Cerebellar nuclear complex (tissue), 1 donor: ENCODE data around the gene MBLAC1.

Source experiments
- DNase-seq, 2 experiments: peaks; one replicate each; lab custom pipeline; 2025; lab: John Stamatoyannopoulos, UW

MBLAC1 gene

DNA sequence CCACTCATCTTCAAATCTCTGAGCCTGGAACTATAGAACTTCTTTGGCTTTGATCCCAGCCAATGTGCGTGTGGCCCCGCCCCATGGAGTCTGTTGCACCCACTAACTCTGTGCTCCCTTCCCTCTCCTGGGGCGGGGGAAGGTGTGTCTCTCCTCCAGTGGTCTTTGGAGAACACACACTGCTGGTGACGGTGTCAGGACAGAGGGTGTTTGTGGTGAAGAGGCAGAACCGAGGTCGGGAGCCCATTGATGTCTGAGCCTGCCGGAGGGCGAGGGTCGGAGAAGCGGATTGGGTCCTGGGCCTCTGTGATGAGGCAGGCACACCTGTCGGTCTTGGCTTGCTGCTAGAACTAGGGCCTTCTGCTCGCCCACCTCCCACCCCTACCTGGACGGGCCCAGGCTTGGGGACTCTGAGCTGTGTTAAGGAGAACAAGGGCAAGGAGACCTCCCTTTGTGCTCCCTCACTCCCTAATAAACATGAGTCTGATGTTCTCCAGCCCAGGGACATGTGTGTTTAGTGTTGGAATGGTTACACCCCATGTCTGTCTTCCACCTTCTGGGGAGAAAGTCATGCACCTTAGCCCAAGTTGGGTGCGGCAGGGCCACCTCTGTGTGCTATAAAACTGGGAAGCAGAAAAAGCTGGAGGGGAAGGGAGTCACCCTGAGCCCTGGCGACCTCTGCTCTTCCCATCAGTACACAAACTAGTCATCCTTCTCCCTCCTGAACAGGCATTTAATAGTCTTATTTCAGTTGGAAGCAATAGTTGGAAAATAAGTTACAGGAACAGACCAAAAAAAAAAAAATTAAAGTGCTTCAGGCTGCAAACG is 27.2 kb downstream of the MBLAC1 start:
- DNase-seq, result no peak

DNA sequence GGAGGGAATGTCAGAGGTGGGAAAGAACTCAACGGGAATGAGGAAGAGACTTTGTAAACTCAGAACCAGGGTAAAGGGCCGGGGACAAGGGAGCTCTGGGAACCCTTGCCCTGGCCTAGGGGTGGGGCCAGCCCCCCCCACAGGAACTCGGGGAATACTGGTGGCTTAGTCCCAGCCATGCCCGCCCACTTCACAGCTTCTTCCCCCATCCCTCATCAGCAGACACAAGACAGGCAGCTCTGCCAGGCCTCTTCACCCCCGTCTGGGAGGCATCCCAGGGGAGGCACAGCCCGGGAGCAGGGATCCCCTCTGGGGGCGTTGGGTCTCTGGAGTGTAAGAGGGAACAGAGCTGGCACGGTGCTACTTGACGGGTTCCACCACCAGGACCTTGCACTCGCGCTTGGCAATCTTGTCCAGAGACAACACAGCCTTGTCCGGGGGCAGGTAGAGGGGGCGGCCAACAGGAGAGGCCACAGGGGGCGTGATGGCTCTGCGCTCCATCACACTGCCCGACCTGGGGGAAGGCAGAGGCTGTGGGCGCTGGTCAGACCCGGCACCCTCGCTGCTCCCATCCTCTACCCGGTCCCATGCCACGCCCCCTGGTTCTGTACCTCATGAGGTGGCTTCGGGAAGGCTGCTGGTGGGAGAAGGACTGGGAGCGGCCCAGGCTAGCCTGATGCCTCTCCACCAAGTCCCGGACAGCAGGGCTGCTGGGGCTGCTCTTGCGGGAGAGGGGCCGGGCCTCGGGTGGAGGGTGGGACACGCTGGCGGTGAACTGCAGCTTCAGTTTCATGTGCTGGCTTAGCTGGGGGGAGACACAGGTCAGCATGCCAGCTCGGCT is 28.1 kb downstream of the MBLAC1 start:
- DNase-seq, result no peak

DNA sequence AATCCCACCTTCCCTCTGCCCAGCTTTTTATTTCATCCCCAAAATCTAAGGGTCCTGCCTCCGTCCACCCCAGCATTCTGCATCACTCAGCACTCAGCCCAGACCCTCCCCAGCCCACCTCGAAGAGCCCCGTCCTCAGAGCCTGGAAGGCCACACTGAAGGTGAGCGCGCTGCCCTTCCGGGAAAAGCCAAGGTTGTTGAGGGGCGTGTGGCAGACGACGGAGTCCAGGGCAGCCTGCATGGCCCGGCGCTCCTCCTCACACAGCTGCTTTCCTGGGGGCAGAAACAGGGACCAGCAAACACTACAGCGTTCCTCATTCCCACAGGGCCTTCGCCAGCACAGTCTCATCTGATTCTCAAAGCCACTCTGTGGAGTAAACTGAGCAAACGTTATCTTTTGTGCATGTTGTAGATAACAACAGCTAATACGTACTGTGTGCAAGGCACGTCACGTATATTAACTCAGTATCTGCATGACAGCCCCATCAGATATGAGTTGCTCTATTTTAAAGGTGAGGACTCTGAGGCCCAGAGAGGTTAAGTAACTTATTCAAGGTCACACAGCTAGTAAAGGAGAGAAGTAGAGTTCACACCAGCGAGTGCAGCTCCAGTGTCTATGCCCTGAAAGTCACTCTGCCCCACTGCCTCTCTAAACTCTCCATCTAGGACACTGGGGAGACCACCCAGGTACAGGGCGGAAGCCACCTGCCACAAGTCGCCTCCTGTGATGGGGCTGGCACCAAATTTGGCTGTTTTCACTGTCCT is 29.0 kb downstream of the MBLAC1 start:
- no peak for DNase-seq

DNA sequence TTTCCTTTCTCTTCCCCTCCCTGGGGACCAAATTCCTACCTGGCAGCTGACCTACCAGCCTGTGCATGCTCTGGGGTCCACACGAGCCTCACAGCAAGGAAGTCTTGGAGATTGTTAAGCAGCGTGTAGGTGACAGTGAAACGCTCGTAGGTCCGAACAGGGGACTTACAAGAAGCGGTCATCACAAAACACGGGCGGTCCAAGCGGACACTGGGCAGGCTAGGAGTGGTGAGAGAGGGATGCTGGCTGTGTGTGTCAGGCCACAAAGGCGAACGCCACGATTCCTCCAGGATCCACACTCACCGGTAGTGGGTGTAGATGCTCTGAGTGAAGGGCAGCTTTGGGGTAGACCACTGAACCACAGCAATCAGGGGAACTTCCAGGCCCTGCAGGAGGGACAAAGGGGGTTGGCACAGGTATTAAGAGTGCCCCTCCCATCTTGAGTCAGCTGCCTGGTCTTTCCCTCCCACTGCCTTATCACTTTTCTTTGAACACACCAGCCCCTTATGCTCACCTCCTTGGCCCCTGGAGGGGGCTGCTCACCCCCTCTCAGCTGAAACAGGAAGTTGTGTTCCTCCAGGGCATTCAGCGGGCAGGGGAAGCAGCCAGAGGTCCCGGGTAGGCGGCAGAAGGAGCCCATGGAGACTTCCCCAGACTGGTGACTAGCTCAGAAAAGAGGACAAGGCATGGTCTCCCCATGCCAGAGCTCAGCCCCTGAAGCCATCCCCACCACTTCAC is 29.7 kb downstream of the MBLAC1 start:
- DNase-seq, result no peak

DNA sequence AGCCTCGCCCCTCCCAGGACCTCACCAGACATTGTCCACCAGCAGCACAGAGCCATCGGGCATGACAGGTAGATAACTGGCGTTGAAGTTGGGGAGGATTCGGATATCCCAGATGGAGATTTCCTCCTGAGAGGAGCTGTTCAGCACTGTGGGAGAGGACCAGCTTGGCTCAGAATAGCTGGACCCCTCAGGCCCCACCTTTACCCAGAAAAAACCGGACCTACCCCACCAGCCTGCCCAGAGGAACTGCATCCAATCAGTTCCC is 30.2 kb downstream of the MBLAC1 start:
- DNase-seq, result no peak

DNA sequence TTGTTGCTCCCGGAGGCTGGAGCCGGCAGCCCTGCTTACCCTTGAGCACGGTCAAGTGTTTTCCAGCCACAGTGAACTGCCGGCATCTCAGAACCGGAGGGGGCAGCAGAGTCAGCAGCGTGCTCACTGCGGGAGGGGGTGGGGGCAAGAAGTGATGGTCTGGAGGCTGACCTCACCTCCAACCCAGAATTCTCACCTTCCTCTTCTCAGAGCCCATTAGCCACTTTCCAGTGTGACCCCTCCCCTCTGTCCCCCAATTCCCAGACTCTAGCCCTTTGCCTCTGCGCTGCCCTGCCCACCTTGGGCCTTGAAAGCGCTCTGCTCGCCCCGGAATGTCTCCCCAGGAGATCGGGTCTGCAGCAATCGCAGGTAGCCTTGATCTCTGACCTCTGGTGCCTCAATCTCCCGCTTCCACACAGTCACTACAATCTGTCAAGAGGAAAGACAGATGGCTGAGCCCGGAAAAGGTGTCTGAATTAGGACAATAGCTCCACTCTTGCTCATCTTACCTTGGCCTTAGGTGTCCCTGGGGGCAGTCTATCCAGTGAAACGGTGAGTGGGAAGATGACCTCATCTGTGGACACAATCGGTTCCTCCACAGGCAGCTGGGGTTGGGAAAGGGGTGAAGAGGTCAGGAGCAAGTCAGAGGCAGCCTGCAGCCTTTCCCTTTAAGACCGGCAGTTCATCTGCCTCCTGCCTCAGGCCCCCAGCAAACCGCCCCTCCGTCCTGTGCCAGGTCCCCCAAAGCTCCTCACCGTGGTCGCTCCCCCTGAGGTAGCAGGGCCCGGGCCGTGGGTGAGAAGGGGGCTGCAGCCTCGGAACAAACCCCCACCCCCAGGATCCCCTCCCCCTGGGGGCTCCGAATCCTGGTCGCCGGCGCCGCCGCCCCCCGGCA is 30.8 kb downstream of the MBLAC1 start:
- DNase-seq, result no peak

DNA sequence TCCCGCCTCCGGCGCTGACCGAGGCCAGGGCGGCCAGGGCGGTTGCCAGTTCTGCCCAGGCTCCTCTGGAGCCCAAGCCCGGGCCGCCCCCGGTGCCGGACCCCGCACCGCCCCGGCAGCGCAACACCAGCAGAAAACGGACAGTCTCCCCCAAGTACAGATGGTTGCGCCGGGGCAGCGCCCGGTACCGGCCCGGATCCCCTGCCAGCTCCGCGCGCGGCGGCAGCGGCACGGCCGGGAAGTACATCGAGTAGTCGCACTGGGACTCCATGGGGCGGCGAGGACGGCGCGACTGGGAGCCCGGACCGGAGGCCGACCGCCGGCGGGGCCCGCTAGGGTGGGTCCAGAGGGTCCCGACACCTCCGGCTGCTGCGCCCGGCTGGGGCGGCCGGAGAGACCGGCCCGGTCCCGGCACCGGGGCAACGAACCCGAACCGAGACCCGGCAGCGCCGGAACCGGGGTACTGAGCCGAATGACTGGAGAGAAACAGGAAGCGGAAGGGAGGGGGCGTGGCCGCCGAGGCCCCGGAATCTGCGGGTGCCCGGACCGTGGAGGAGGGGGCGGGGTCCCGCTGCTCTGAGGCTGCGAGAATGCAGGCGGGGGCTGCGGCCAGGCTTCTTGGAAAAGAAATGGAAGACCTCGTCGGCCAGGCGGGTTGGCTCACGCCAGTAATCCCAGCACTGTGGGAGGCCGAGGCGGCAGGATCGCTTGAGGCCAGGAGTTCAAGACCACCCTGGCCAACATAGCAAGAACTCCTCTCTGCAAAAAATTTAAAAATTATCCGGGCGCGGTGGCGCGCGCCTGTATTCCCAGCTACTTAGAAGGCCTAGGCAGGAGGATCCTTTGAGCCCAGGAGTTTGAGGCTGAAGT is 31.7 kb downstream of the MBLAC1 start, which contains the start of gene TRAPPC14:
TRAPPC14 (minus strand) TSS at position 495 of the 870 bp plus-strand sequence; CDS start at position 271, 224 bp downstream.
- DNase-seq, result peak in 1 of 2 experiments; percentile 63

DNA sequence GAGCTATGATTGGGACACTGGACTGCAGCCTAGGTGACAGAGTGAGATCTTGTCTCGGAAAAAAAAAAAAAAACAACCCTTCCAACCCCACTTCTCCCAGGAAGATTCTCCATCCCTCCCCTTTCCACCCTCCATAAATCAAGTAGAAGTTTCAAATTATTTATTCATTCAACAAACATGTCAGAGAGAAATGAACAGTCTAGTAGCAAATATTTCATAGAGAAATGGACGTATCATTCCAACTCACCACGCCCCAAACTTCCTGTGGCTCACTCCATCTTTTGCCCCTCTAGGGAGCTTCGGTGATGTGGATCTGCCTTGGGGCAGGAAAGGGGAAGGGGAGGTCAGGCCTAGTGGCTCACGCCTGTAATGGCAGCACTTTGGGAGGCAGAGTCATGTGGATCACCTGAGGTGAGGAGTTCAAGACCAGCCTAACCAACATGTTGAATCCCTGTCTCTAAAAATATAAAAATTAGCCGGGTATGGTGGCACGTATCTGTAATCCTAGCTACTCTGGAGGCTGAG is 32.4 kb downstream of the MBLAC1 start:
- DNase-seq, result no peak

DNA sequence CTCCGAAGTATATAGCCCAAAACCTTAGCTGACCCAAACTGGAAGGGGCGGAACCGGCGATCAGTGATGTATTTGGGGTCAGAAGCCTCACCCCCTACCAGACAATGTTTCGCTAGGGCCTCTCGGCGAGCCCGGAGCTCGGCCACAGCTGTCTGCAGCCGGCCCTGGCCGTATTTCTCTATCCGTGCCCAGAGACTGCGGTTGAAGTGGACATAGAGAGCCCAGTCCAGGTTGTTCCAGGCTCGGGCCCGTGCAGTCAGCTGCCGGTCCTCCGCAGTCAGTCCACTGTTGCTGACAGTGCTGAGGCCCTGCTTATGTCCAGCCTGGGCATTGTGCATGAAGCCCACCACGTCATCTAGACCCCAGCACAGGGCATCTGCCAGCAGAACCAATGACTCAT is 33.3 kb downstream of the MBLAC1 start:
- DNase-seq, result no peak

DNA sequence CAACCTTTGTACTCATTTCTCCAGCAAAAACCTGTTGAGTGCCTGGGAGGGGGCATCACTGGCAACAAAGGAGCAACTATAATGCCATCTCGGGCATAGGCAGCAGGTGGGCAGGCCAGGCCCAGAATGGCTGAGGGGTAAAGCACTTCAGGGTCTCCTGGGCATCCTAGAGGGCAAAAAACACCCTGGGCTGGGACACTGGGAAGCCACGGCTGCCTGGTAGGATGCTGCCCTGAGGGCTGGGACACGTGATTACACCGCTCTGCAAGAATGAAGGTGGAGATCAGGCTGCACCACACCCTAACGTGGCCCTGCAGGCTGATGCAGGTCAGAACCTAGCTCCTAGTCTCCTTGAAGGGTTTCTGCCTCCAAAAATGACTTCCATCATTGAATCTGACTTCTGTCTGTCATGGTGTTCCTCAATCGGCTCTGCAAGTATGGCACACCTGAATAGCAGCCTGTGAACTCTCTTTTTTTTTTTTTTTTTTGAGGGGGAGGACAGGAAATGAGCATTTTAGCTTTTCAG is 36.3 kb downstream of the MBLAC1 start:
- no peak for DNase-seq

DNA sequence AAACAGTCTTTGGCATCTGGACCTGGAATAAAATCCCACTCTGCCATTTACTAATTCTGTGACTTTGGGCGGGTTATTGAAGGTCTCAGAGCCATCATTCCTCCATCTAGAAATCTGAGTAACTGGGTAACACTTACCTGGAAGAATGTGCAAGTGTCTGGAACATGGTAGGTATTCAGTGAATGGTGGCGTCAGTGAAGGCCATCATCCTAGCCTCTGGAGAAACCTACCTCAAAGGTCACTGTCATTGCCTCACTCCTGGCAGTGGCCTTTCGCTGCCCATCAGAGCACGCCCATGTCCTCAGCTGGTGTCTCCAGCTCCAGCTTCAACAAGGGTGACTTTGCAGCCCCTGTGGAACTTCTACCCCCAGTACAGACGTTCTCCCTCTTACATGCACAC is 37.1 kb downstream of the MBLAC1 start:
- no peak for DNase-seq

DNA sequence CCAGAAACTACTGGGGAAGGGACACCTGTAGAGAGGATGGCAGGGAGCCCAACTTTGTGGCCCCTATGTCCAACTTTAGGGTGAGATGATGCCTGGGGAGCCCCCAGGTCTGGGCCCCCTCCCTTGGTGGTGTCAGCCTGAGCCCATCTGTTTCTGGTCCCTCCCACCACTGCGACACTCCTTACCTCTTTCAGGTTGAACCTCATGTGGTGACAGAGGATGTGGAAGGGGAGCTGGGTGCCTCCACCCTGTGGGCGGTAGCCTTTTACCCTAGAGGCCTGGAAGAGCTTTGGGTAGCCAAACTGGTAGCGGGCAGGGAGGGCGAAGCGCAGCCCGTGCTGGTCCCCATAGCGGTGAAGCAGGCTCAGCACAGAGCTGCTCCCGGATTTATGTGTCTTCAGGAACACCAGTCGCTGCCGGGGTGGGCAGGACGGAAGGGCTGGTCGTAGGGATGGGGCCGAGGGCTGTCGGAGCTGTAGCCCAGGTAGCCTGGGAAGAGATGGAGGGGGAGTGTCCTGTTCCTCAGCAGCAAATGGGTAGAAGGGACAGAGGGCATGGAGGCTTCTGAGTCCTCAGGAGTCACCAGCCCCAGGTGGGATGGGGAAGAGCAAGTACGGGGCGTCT is 39.7 kb downstream of the MBLAC1 start:
- no peak for DNase-seq

DNA sequence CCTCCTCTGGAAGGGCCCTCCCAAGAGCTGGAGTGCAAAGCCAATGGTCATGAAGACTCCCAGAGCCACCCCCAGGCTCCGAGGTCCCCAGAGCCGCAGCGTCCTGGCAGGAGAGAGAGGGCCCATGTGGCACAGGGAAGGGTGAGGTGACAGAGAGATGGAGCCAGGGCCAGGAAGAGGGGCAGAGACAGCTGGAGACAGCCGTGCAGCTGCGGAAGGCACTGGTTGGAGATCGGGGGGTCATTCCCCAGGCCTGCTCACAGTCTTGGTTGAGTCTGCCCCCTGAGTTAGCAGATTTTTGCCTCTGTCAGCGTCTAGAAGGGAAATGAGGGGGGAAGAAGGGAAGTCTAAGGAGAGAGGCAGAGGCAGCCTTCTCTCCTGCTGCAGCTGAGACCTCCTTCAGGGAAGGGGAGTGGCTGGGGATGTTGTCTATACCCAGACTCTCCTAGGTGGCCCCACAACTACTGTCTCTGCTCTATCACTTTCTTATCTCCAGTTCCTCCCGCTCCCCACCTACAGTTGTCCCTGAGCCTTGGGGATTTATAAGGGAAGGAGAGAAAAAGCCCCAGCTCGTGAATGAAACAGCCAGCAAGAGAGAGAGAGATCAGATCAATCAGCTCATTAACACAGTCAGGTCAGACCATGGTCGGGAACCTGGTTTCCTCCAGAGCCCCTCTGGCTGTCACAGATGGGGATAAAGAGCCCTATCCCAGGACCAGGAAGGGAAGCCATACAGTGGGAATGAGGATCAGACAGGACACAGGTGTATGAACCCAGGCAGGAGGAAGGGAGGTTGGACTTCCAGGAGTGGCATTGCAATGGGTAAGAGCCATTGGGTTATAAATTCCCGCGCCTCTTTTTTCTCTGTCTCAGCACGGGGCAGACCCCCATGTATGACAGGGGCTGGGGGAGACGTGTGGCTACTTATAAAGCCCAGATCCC is 40.5 kb downstream of the MBLAC1 start:
- DNase-seq, result no peak

DNA sequence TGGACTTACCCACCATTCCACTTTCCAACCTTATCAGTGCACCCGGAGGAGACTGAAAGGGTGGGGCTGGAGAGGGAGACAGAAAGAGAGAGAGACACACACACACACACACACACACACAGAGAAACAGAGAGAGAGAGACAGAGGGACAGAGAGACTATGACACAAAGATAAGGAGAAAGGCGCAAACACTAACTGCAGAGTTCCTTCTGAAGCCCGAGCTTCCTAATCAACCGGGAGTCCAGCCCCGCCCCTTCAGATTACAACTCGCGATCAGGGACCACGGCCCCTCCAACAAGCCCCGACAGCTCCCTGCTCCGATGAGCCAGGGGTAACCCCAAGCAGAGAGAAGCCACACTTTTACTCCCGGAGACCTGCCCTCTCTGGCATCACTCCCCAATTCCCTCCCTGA is 41.2 kb downstream of the MBLAC1 start:
- DNase-seq, result no peak

DNA sequence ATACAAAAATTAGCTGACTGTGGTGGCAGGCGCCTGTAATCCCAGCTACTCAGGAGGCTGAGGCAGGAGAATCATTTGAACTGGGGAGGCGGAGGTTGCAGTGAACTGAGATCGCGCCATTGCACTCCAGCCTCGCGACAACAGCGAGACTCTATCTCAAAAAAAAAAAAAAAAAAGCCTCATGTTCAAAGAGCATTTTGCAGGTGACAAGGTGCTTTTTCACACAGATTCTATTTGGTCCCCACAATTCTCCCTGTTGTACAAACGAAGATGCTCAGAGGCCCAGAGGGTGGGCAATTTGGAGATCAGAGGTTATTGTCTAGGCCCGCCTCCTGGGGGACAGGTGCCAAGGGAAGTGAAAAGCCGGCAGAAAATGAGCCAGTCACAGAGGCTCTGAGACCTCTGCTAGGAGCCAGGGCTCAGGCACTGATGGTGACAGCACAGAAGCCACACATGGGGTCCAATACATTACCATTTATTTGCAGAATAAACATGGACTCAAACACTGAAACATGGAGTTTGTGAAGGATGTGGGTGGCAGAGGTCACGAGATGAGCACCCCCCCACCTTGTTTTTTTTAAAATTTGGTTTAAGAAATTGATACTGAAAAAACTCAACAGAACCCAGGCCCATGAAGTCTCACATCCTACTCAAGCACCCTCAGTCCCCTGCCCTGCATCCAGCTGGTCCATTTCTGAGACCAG is 42.5 kb downstream of the MBLAC1 start:
- DNase-seq, result no peak

DNA sequence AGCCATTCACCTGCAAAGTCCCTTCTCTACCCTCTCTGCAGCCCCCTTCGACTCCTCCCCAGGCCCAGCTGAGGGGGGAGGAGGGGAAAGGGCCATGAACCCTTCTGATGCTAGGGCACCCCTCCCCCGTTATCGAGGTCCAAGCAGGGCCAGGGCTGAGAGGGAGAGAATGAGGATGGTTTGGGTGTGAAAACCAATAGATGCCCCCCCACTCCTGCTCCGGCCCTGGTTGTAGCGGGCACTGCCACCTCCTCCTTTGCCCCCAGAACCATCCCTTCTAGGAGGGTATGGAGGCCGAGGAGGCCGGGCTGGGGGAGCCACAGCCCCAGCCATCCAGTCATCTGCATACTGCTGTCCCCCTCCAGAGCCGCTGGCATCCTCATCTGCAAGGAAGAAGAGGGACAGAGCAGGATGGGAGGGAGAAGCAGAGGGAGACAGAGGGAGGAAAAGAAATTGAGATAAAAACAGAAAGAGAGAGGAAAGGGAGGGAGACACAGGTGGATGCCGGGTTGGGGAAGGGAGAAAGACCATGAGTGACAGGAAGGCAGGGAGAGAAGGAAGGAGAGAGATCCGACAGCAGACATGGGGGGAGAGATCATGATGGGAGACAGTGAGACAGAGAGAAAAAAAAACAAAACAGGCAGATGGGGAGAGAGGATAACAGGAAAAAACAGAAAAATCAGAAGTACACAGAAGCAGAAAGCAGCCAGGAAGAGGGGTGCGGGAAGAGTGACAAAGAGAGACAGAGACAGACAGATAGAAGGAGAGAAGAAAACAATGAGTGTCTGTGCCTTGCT is 43.5 kb downstream of the MBLAC1 start:
- no peak for DNase-seq
